H9 (cell line): ENCODE data around the gene RANGAP1. TPM values are rescaled to one million over a fixed set of nuclear protein-coding genes. Genes with fewer than 3 reads are reported as not detected.

ENCODE experiments used
- DNase-seq: peaks from one replicate; pipeline ENCODE4 v3.0.0-alpha.2; 2017
- H2AFZ ChIP-seq: one replicate; pipeline ENCODE4 v1.6.1; 2013; ENCODE audit warnings: mild to moderate bottlenecking, low read length, control low read depth, moderate library complexity
- H2AK5ac ChIP-seq: 2 replicates; pipeline ENCODE4 v1.6.1; 2013; ENCODE audit warnings: low read length, control low read depth, mixed read lengths; ENCODE audit not compliant: insufficient read length
- H2BK120ac ChIP-seq: one replicate; pipeline ENCODE4 v1.6.1; 2013; ENCODE audit warnings: low read depth, mild to moderate bottlenecking, low read length, control low read depth, inconsistent platforms; ENCODE audit not compliant: poor library complexity, severe bottlenecking
- H2BK12ac ChIP-seq: 2 replicates; pipeline ENCODE4 v1.6.1; 2013; ENCODE audit warnings: low read length, control low read depth, mixed read lengths, low read depth; ENCODE audit not compliant: insufficient read length
- H2BK15ac ChIP-seq: 2 replicates; pipeline ENCODE4 v1.6.1; 2013; ENCODE audit warnings: low read depth, low read length, control low read depth
- H2BK20ac ChIP-seq: one replicate; pipeline ENCODE4 v1.6.1; 2013; ENCODE audit warnings: low read depth, mild to moderate bottlenecking, low read length, control low read depth, inconsistent platforms; ENCODE audit not compliant: poor library complexity, severe bottlenecking
- H2BK5ac ChIP-seq: 2 replicates; pipeline ENCODE4 v1.6.1; 2013; ENCODE audit warnings: low read length, control low read depth, mixed read lengths; ENCODE audit not compliant: insufficient read length
- H3K14ac ChIP-seq: 2 replicates; pipeline ENCODE4 v1.6.1; 2013; ENCODE audit warnings: low read length, control low read depth; ENCODE audit not compliant: insufficient read depth
- H3K18ac ChIP-seq: 2 replicates; pipeline ENCODE4 v1.6.1; 2013; ENCODE audit warnings: low read depth, mild to moderate bottlenecking, mixed read lengths, low read length, control low read depth; ENCODE audit not compliant: insufficient read length
- H3K23ac ChIP-seq: 2 replicates; pipeline ENCODE4 v1.6.1; 2013; ENCODE audit warnings: low read length, control low read depth, mixed read lengths, low read depth; ENCODE audit not compliant: insufficient read length
- H3K23me2 ChIP-seq: 2 replicates; pipeline ENCODE4 v1.6.1; 2013; ENCODE audit warnings: low read depth, mild to moderate bottlenecking, mixed read lengths, low read length, control low read depth; ENCODE audit not compliant: insufficient read length, poor library complexity, severe bottlenecking
- H3K27ac ChIP-seq: 2 replicates; pipeline ENCODE4 v1.5.1; 2013; ENCODE audit warnings: low read length, control low read depth, mixed read lengths, low read depth; ENCODE audit not compliant: insufficient read length
- H3K27me3 ChIP-seq: 2 replicates; pipeline ENCODE4 v1.6.1; 2013; ENCODE audit warnings: low read length, control low read depth, inconsistent platforms; ENCODE audit not compliant: insufficient read depth
- H3K4ac ChIP-seq: 2 replicates; pipeline ENCODE4 v1.6.1; 2013; ENCODE audit warnings: low read depth, mild to moderate bottlenecking, control low read depth, inconsistent platforms, low read length, moderate library complexity
- H3K4me1 ChIP-seq: 2 replicates; pipeline ENCODE4 v1.6.1; 2013; ENCODE audit warnings: low read length, control low read depth, inconsistent platforms; ENCODE audit not compliant: insufficient read depth
- H3K4me2 ChIP-seq: 2 replicates; pipeline ENCODE4 v1.6.1; 2013; ENCODE audit warnings: low read length, control low read depth, mixed read lengths; ENCODE audit not compliant: insufficient read length, insufficient read depth
- H3K56ac ChIP-seq: 2 replicates; pipeline ENCODE4 v1.6.1; 2013; ENCODE audit warnings: low read depth, mild to moderate bottlenecking, mixed read lengths, low read length, control low read depth; ENCODE audit not compliant: insufficient read length
- H3K79me1 ChIP-seq: 2 replicates; pipeline ENCODE4 v1.6.1; 2013; ENCODE audit warnings: low read depth, mild to moderate bottlenecking, moderate library complexity, low read length, control low read depth, inconsistent platforms; ENCODE audit not compliant: insufficient read depth, poor library complexity, severe bottlenecking
- H3K79me2 ChIP-seq: 2 replicates; pipeline ENCODE4 v1.6.1; 2013; ENCODE audit warnings: low read length, control low read depth, inconsistent platforms; ENCODE audit not compliant: insufficient read depth
- H3K9ac ChIP-seq: 2 replicates; pipeline ENCODE4 v1.6.1; 2013; ENCODE audit warnings: low read length, control low read depth, mixed read lengths; ENCODE audit not compliant: insufficient read length; ENCODE audit errors: extremely low read depth
- H3K9me3 ChIP-seq: one replicate; pipeline ENCODE4 v1.6.1; 2013; ENCODE audit warnings: low read depth, low read length, inconsistent platforms; ENCODE audit not compliant: control insufficient read depth
- H3T11ph ChIP-seq: one replicate; pipeline ENCODE4 v1.6.1; 2013; ENCODE audit warnings: mild to moderate bottlenecking, low read length, control low read depth, inconsistent platforms
- H4K20me1 ChIP-seq: one replicate; pipeline ENCODE4 v1.6.1; 2013; ENCODE audit not compliant: control insufficient read depth, insufficient read length, insufficient read depth
- H4K5ac ChIP-seq: 2 replicates; pipeline ENCODE4 v1.6.1; 2013; ENCODE audit warnings: low read depth, mild to moderate bottlenecking, mixed read lengths, low read length, control low read depth; ENCODE audit not compliant: insufficient read length
- H4K8ac ChIP-seq: replicated peaks from 2 replicates; pipeline ENCODE4 v1.6.1; 2013; ENCODE audit warnings: low read length, control low read depth, mixed read lengths, low read depth; ENCODE audit not compliant: insufficient read length
- H4K91ac ChIP-seq: 2 replicates; pipeline ENCODE4 v1.6.1; 2013; ENCODE audit warnings: low read depth, mild to moderate bottlenecking, moderate library complexity, mixed read lengths, low read length, control low read depth; ENCODE audit not compliant: insufficient read length
- H3K27ac Mint-ChIP-seq, 3 experiments: 2 replicates in 2 of 3; 3 replicates in 1 of 3; pipeline ENCODE4 v1.8.0; 2020 to 2021; ENCODE audit warnings: mixed read lengths in 3 of 3, mild to moderate bottlenecking in 1 of 3, moderate library complexity in 1 of 3
- H3K27me3 Mint-ChIP-seq: 2 replicates; pipeline ENCODE4 v1.8.0; 2021; ENCODE audit warnings: low read depth, mild to moderate bottlenecking, moderate library complexity, mixed read lengths
- H3K36me3 Mint-ChIP-seq, 3 experiments: 2 replicates in 2 of 3; 3 replicates in 1 of 3; pipeline ENCODE4 v1.8.0; 2020 to 2021; ENCODE audit warnings: low read depth in 3 of 3, mixed read lengths in 3 of 3; ENCODE audit not compliant: insufficient read depth in 1 of 3
- H3K4me1 Mint-ChIP-seq, 2 experiments: 2 replicates each; pipeline ENCODE4 v1.8.0; 2020; ENCODE audit warnings: mixed read lengths in 2 of 2
- H3K4me3 Mint-ChIP-seq, 2 experiments: 2 replicates in 1 of 2; 3 replicates in 1 of 2; pipeline ENCODE4 v1.8.0; 2020 to 2021; ENCODE audit warnings: mild to moderate bottlenecking in 2 of 2, mixed read lengths in 2 of 2, moderate library complexity in 1 of 2
- H3K9me3 Mint-ChIP-seq, 2 experiments: 2 replicates in 1 of 2; 3 replicates in 1 of 2; pipeline ENCODE4 v1.8.0; 2020; ENCODE audit warnings: mild to moderate bottlenecking in 2 of 2, mixed read lengths in 2 of 2, moderate library complexity in 1 of 2
- CTCF ChIP-seq: fragments of 200-600 bp; sonication (generic); conservative IDR thresholded peaks from 3 replicates; pipeline ENCODE4 v1.8.0; 2021; ENCODE audit warnings: antibody characterized with exemption, mild to moderate bottlenecking
- WGBS: extraction: QIAGEN DNeasy Blood & Tissue Kit; methylation state at CpG from one replicate; pipeline ENCODE4 v1.1.7; 2013; ENCODE audit warnings: missing lambda C conversion rate, low lambda C conversion rate, mixed read lengths; ENCODE audit not compliant: insufficient read length; ENCODE audit errors: extremely low coverage; 5-methylcytosine and 5-hydroxymethylcytosine counted together
- total RNA-seq: library from RNA; stranded (reverse); gene quantifications from 2 replicates; pipeline ENCODE4 v1.2.1, GENCODE V29; 2021

Gene RANGAP1
- total RNA-seq, 1 experiment from 2014 or later: 130 TPM

- Histone ChIP-seq H3K9ac (peak within 1 kb of the TSS; percentile 46), H2BK20ac (no peak within 1 kb of the TSS), H2AK5ac (no peak within 1 kb of the TSS), H4K5ac (no peak within 1 kb of the TSS), H2BK120ac (no peak within 1 kb of the TSS), H4K20me1 (no peaks in the 10 kb centered on the region), H3K4me2 (peak within 1 kb of the TSS; percentile 89), H4K8ac (no peak within 1 kb of the TSS), H2AFZ (no peak within 1 kb of the TSS), H2BK15ac (no peak within 1 kb of the TSS), H4K91ac (no peak within 1 kb of the TSS), H2BK12ac (no peak within 1 kb of the TSS), H3K4me1 (peaks cover 5% of the 10 kb centered on the region; the same call in 1 of the 2 replicates), H3K23me2 (peaks cover 10% of the 10 kb centered on the region), H3K79me2 (peaks cover 10% of the 10 kb centered on the region; the same call in 1 of the 2 replicates), H3K4ac (no peak within 1 kb of the TSS), H3K79me1 (no peaks in the 10 kb centered on the region), H3K14ac (peak within 1 kb of the TSS; percentile 37; the same call in 1 of the 2 replicates), H3K27me3 (no peaks in the 10 kb centered on the region), H3K27ac (no peak within 1 kb of the TSS), H3K23ac (no peak within 1 kb of the TSS), H3K18ac (peak within 1 kb of the TSS; percentile 37), H2BK5ac (no peak within 1 kb of the TSS), H3T11ph (no peak within 1 kb of the TSS), H3K9me3 (no peaks in the 10 kb centered on the region), H3K56ac (no peak within 1 kb of the TSS)
- peak; percentile 57 for TF ChIP-seq CTCF
- Mint-ChIP-seq H3K27ac (peak within 1 kb of the TSS in 1 of 3 experiments; percentile 45; a peak in 2 of 7 replicates), H3K4me1 (peaks cover 18 to 20% of the 10 kb centered on the region in 2 experiments), H3K9me3 (no peaks in the 10 kb centered on the region), H3K27me3 (peaks cover 2% of the 10 kb centered on the region; the same call in 1 of the 2 replicates), H3K4me3 (peak within 1 kb of the TSS; percentile 73 to 78), H3K36me3 (peaks cover 0 to 12% (median 9%) of the 10 kb centered on the region in 3 experiments; a peak in 5 of 7 replicates)
- DNase-seq: peak; percentile 82
- WGBS: no CpG with 5 or more reads among the region's 74 CpGs
Observed at GRCh38 chr22:41301085-41302020, 15.4 kb upstream of the RANGAP1 start, which contains the start of gene ZC3H7B. Gene ZC3H7B, plus strand, starts transcription at chr22:41301525. Its CDS starts 19,136 bp downstream, at chr22:41320661.
